Panc1 (cell line): ENCODE measurements around the gene KRT7. TPM values are rescaled to one million over a fixed set of nuclear protein-coding genes. Genes with fewer than 3 reads are reported as not detected.

Source experiments
- ATAC-seq: fragments of 200-7000 bp; cut with Tn5 transposase; 2 replicates; pipeline ENCODE4 v1.9.1; 2020; ENCODE audit warnings: mild to moderate bottlenecking, moderate library complexity
- BruUV-seq: library from RNA; stranded (reverse); fragments of 400-500 nt; replicated peaks from 2 replicates; lab custom pipeline; 2021; lab: Mats Ljungman, UMichigan
- CTCF ChIA-PET: fragments of 300-600 bp; sonication (Branson Sonifier 250); formaldehyde crosslinking; loops from one replicate; lab custom pipeline; 2022; ENCODE audit warnings: antibody characterized with exemption; lab: Charles Lee
- POLR2A ChIA-PET: fragments of 300-600 bp; sonication (Branson Sonifier 250); formaldehyde crosslinking; loops from one replicate; lab custom pipeline; 2022; ENCODE audit warnings: antibody characterized with exemption; lab: Charles Lee
- DNase-seq: peaks from one replicate; pipeline ENCODE4 v3.0.0-alpha.2; 2010; ENCODE audit warnings: low read depth, low spot score
- H3K27ac ChIP-seq: 2 replicates; pipeline ENCODE4 v1.5.1; 2011; ENCODE audit warnings: mild to moderate bottlenecking, low read length, inconsistent platforms
- H3K27me3 ChIP-seq: fragments of 200-500 bp; sonication (Bioruptor generic); 2 replicates; pipeline ENCODE4 v1.6.0; 2014; ENCODE audit warnings: low read length, inconsistent platforms; ENCODE audit not compliant: control insufficient read depth, insufficient read depth
- H3K36me3 ChIP-seq: fragments of 200-500 bp; sonication (Bioruptor generic); 2 replicates; pipeline ENCODE4 v1.5.1; 2014; ENCODE audit warnings: inconsistent platforms, mild to moderate bottlenecking, low read length, moderate library complexity; ENCODE audit not compliant: control insufficient read depth, insufficient read depth
- H3K4me1 ChIP-seq: 2 replicates; pipeline ENCODE4 v1.5.1; 2011; ENCODE audit warnings: inconsistent platforms, mild to moderate bottlenecking, low read length, moderate library complexity; ENCODE audit not compliant: control insufficient read depth, insufficient read depth
- H3K4me3 ChIP-seq, 2 experiments: 2 replicates each; pipeline ENCODE4 v1.5.1; 2011 to 2012; ENCODE audit warnings: low read depth in 2 of 2, low read length in 2 of 2, mild to moderate bottlenecking in 2 of 2, inconsistent platforms in 1 of 2, moderate library complexity in 1 of 2
- H3K9me3 ChIP-seq: fragments of 200-500 bp; sonication (Bioruptor generic); 2 replicates; pipeline ENCODE4 v1.5.1; 2014; ENCODE audit warnings: low read depth, mild to moderate bottlenecking, inconsistent platforms, low read length, moderate library complexity; ENCODE audit not compliant: control insufficient read depth, insufficient read depth
- CTCF ChIP-seq: fragments of 450-650 bp; IDR thresholded peaks from 2 replicates; pipeline ENCODE4 v1.5.1; 2017; ENCODE audit warnings: mild to moderate bottlenecking
- POLR2AphosphoS5 ChIP-seq: IDR thresholded peaks from 2 replicates; pipeline ENCODE4 v1.6.1; 2012; ENCODE audit warnings: mild to moderate bottlenecking, low read depth, low read length, moderate library complexity
- REST ChIP-seq, 2 experiments: IDR thresholded peaks; 2 replicates each; pipeline ENCODE4 v1.6.1; 2011 to 2012; ENCODE audit warnings: low read depth in 2 of 2, control low read depth in 1 of 2, low read length in 1 of 2, mild to moderate bottlenecking in 1 of 2, moderate library complexity in 1 of 2; ENCODE audit not compliant: insufficient read depth in 1 of 2
- SIN3A ChIP-seq: IDR thresholded peaks from 2 replicates; pipeline ENCODE4 v1.6.1; 2012; ENCODE audit warnings: low read depth, mild to moderate bottlenecking, low read length, moderate library complexity, borderline replicate concordance; ENCODE audit not compliant: insufficient read depth
- TCF7L2 ChIP-seq: IDR thresholded peaks from 2 replicates; pipeline ENCODE4 v1.6.1; 2011; ENCODE audit warnings: mild to moderate bottlenecking, low read depth, low read length, inconsistent platforms
- in situ Hi-C: cut with HindIII; loops from 2 replicates; pipeline ENCODE4 v1.10.0; 2016; ENCODE audit warnings: low sequenced_read_pairs, low pct_unique_long_range_greater_than_20kb
- intact Hi-C: fragments of 100-400 bp; cut with micrococcal nuclease; formaldehyde crosslinking; loops from one replicate; pipeline ENCODE4 v1.10.0; 2022; ENCODE audit not compliant: unreplicated experiment
- total RNA-seq: library from RNA; stranded (reverse); gene quantifications from one replicate; pipeline ENCODE4 v1.2.1, GENCODE V29; 2021; ENCODE audit not compliant: unreplicated experiment

The KRT7 gene
- total RNA-seq, 1 experiment from 2014 or later = 16.8 TPM

- POLR2A ChIA-PET = no interaction called here
- no peaks in the 10 kb centered on the region for H3K36me3 ChIP-seq
- no peak for TF ChIP-seq CTCF
- TF ChIP-seq POLR2AphosphoS5 = no peak
- no peak for TF ChIP-seq REST (IDR thresholded peaks at IDR 0.05; ENCODE audit: insufficient read depth in 1 of 2, low read depth in 2 of 2, low read length in 1 of 2)
- TF ChIP-seq TCF7L2 = no peak
- TF ChIP-seq SIN3A = no peak
- DNase-seq (no peak), ATAC-seq (no peak)
- intact Hi-C loops (no loop called here), in situ Hi-C loops (no loop called here)
- H3K27ac ChIP-seq = peak overlapping the region; percentile 75
- no peaks in the 10 kb centered on the region for H3K27me3 ChIP-seq
- CTCF ChIA-PET = no interaction called here
- H3K4me3 ChIP-seq = no peak overlapping the region
- peaks cover 78% of the 10 kb centered on the region for H3K4me1 ChIP-seq
- H3K9me3 ChIP-seq = no peaks in the 10 kb centered on the region
- BruUV-seq = no TSS peak
These were observed 49.1 kb upstream of the KRT7 start for GRCh38 chr12:52183971-52184370.

- no peak for DNase-seq
- H3K9me3 ChIP-seq = no peaks in the 10 kb centered on the region
- H3K36me3 ChIP-seq = no peaks in the 10 kb centered on the region
- BruUV-seq = no TSS peak
- no peak for ATAC-seq
- 0 out of 2 replicates have a peak overlapping the region, but pooled peaks have one; percentile 2 for H3K27ac ChIP-seq
- peaks cover 81% of the 10 kb centered on the region for H3K4me1 ChIP-seq
- H3K27me3 ChIP-seq = no peaks in the 10 kb centered on the region
- intact Hi-C loops = no loop called here
- in situ Hi-C loops = no loop called here
- ChIA-PET POLR2A (no interaction called here), CTCF (interaction anchor here (1.0 to 1.4 kb wide), 2 partner anchors 11 to 122 kb away, joined by 3 read pairs; no protein-coding TSS in a partner anchor)
- no peak overlapping the region for H3K4me3 ChIP-seq
- TF ChIP-seq TCF7L2 = no peak
- no peak for TF ChIP-seq REST (IDR thresholded peaks at IDR 0.05; ENCODE audit: insufficient read depth in 1 of 2, low read depth in 2 of 2, low read length in 1 of 2)
- no peak for TF ChIP-seq POLR2AphosphoS5
- no peak for TF ChIP-seq CTCF
- no peak for TF ChIP-seq SIN3A
These were observed 48.2 kb upstream of the KRT7 start for GRCh38 chr12:52184813-52185212.
